ENCODE results near the gene GRB2.

GRB2 gene

DNA sequence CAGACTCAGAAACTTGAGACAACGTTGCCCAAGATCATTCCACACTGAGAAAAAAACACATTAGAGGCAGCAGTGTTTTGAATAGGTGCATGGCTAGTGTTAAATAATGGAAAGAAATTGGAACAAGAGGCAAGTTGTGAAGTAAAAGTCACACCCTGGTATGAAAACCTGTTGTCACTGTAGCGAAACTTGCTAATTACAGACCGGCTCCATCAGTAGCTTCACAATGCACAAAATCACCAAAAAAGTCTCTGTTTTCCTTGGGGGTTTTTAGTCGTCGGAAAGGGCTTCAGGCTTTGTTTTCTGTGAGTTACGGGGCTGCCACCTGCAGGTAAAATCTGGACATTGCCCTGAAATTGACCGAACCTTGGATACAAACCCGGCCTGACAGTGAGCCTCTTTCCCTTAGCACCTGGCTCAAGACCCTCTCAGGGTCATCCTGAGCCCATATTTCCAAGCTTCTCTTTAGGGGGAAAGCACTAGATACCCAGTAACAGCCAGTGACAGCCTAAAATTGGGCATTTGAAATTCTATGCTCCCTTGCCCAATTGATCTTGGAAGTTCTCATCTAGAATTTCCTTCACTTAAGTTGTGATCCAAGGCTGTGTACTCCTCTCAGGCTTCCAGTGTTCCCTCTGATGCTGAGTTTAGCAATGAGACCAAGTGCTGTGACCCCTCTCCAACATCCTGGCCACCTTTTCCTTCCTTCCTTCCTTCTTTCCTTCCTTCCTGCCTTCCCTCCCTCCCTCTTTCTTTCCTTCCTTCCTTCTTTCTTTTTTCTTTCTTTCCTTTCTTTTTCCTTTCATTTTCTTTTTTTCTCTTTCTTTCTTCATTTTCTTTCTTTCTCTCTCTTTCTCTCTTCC, 7.2 kb upstream of the GRB2 start:
- DNase-seq = peak; percentile 79

GRCh38 chr17:75411328-75412067, 6.0 kb upstream of the GRB2 start:
- DNase-seq = no peak

DNA sequence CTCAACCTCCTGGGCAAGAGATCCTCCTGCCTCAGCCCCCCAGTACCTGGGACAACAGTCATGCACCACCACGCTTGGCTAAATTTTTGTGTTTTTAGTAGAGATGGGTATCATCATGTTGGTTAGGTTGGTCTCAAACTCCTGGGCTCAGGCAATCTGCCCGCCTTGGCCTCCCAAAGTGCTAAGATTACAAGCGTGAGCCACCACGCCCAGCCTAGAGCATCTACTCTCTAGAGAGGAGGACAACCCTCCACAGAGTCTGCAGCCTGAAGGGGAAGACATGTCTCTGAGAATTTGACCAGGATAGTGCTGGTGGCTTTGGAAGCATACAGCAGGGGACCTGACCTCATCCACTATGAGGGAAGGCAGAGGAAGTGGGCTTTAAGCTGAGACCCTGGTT, 4.7 kb upstream of the GRB2 start:
- no peak for DNase-seq

GRCh38 chr17:75407655-75408352, 2.3 kb upstream of the GRB2 start:
- no peak for DNase-seq

- DNase-seq = no peak
Observed at GRCh38 chr17:75406222-75406615, 741 bp upstream of the GRB2 start.

DNA sequence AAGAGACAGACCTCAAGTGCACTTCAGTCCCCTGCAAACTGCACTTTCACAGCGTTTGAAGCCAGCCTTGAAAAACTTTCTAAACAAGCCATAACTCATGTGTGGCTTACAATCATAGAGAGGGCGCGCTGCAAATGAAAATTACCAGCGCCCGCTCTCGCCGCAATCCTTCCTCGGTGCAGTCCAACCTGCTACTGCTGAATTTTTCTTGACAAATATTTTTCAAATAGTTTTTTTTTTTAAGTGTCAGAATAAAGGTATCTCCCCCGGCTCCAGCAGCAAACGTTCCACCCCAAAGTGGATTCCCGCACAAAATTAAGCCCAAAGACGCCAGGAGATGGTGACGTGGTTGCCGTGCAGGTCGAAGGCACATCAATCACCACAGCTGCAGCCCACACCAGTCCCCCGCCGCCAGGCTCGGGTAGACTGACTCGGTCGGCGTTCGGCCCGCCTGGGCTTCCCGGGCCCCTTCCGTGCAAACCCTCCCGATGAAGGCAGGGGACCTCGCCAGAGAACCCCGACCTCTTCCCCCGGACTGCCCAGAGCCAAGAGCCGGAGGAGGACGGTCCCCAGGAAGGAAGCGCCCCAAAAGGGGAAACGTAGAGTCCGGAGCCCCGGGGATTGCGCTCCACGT, 630 bp downstream of the GRB2 start:
- peak; percentile 81 for DNase-seq

- peak; percentile 69 for DNase-seq
Observed at GRCh38 chr17:75404223-75404730, 1.2 kb downstream of the GRB2 start.

DNA sequence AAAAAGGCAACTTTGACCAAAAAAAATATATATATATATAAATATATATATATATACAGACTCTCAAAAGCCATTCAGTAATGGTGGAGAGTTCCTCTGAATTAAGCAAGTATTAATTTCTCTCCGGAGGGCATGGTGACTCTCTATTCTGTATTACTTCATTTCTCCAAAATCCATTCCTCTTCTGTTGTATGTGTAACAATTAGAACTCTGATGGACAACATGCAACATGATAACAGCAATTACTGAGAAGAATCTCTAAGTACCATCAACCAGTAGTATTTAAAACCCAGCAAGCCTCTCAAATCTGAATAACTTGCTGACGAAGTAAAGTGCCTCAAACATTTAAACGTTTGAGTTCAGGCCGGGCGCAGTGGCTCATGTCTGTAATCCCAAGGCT, 2.3 kb downstream of the GRB2 start:
- DNase-seq = no peak

DNA sequence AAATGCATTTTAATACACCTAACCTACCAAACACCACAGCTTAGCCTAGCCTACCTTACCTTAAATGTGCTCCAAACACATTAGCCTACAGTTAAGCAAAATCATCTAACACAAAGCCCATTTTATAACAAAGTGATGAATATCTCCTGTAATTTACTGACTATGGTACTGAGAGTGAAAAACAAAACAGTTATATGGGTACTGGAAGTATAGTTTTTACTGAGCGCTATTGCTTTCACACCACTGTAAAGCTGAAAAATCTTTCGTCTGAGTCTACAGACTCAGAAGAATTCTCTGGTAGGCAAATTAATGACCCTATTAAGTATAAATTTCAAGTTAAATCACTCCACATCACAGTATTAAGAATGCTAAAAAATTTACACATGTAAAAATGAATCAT, 3.5 kb downstream of the GRB2 start:
- no peak for DNase-seq

DNA sequence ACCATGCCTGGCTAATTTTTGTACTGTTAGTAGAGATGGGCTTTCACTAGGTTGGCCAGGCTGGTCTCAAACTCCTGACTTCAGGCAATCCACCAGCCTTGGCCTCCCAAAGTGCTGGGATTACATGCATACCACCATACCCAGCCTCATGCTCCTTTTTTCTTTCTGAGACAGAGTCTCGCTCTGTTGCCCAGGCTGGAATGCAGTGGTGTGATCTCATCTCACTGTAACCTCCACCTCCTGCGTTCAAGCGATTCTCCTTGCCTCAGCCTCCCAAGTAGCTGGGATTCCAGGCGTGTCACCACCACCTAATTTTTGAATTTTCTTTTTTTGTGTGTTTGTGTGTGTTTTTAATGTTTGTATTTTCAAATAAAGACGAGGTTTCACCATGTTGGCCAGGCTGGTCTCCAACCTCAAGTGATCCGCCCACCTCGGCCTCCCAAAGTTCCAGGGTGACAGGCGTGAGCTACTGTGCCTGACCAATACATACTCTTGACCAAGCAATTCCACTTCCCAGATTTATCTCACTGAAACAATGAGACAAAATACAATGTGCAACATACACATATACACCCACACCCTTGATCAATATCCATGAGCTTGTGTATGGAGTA, 5.0 kb downstream of the GRB2 start:
- DNase-seq = peak; percentile 33

DNA sequence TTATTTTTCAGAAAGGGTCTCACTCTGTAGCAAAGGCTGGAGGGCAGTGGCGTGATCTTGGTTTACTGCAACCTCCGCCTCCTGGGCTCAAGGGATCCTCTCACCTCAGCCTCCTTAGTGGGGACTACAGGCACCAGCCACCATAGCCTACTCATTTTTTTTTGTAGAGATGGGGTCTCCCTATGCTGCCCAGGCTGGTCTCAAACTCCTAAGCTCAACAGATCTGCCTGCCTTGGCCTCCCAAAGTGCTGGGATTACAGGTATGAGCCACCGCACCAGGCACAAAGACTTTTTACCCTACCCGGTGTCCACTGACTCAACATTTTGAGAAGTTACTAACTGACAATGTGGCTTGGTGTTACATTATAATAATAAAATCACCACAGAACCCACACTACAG, 7.2 kb downstream of the GRB2 start:
- peak; percentile 29 for DNase-seq

DNA sequence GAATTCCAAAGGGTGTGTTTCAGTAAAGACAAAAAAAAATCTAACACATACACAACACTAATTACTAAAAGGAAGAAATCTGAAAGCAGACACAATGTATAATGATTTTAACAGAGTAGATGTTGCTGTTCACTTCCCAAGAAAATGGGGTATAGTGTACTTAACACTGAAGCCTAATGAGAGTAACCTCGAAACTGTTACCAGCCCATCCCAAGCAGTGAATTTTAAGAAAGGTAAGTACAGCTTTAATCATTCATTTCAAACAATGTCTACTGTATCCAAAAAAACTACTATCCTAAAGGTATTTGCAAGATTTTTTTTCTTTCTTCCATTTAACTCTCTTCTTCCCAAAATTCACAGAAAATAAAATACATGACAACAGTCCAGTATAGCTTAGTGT, 8.3 kb downstream of the GRB2 start:
- DNase-seq = no peak

- DNase-seq = no peak
Observed at GRCh38 chr17:75396796-75397195, 8.7 kb downstream of the GRB2 start.

GRCh38 chr17:75396025-75396424, 9.5 kb downstream of the GRB2 start:
- DNase-seq = no peak

- no peak for DNase-seq
Observed at GRCh38 chr17:75394332-75394918, 11.1 kb downstream of the GRB2 start.

DNA sequence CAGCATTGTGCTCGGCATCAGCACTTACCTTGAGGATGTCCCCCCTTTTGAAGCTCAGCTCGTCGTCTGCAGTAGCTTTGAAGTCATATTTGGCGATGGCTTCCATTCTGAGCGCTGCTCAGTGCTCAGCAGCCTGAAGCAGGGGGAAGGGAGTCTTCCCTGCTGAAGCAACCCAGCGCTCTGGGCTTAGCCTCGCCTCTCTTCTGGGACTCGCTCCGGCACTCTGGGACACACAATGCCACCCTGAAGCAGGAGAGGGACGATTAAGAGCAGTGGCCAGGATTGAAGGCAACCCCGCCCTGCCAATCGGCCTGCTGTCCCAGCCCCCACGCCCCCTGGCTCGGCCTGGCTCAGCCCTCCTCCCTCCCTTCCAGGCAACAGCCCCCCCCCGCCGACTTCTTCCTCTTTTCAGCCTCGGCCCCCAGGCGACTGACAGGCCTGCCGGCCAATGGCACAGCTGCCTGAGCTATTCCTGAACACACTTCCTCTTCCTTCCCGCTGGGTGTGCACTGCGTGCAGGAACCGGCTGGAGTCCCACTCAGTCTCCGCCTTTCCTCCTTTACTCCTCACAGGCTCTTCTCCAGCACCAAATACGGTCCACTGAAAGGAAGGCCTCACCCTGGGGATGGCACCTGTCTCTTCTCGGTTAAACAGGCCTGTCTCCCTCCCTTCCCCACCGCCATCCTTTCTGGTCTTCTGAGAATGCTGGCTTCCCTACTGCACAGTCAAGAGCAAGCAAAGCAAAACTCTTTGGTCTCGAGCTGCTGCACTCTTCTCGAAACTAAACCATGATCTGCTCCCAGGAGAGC, 11.8 kb downstream of the GRB2 start:
- peak; percentile 88 for DNase-seq

- DNase-seq = no peak
Observed at GRCh38 chr17:75392559-75392958, 12.9 kb downstream of the GRB2 start.

GRCh38 chr17:75390982-75391381, 14.5 kb downstream of the GRB2 start:
- DNase-seq = no peak

- no peak for DNase-seq
Observed at GRCh38 chr17:75388476-75389030, 16.9 kb downstream of the GRB2 start.

GRCh38 chr17:75387771-75388170, 17.7 kb downstream of the GRB2 start:
- DNase-seq = no peak

DNA sequence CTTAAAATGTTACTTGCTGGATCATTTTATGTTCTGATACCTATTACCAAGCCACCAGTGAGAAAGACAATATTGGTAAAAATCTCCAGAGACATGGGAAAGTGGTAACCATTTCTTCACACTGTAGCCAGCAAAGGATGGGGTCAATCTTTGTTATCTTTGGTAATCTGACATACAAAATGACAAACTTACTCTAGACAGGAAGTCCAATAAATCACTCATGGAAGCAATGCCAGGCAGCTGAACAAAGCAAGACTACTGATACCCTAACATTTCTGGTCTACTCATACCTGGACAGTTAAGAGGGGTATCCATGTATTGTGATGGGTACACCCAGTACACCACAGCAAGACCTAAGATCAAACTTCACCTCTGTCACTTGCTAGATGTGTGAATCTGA, 19.0 kb downstream of the GRB2 start:
- DNase-seq = no peak

Measured in activated CD8-positive, alpha-beta memory T cell treated with anti-CD3 and anti-CD28 coated beads, Interleukin-2, amount 50 U/mL, for 48 hours (primary cell).